A549 (cell line): ENCODE data around the gene DARS1.

Experiments
- CEBPB ChIP-seq, 2 experiments: fragments of >200 bp in 1 of 2; sonication (Bioruptor Twin) in 1 of 2; formaldehyde crosslinking in 1 of 2; IDR thresholded peaks; 2 replicates each; pipeline ENCODE4 v1.6.1; 2012 to 2016
- CTCF ChIP-seq: fragments of >200 bp; sonication (Bioruptor Twin); formaldehyde crosslinking; IDR thresholded peaks from 3 replicates; pipeline ENCODE4 v1.5.1; 2016
- HDAC2 ChIP-seq: fragments of 200-600 bp; sonication (generic); IDR thresholded peaks from 2 replicates; pipeline ENCODE4 v1.6.1; 2016
- JUNB ChIP-seq: fragments of >200 bp; sonication (Bioruptor Twin); formaldehyde crosslinking; IDR thresholded peaks from 2 replicates; pipeline ENCODE4 v1.6.1; 2016
- MAX ChIP-seq: IDR thresholded peaks from 2 replicates; pipeline ENCODE4 v1.6.1; 2012
- RNF2 ChIP-seq: fragments of 200-600 bp; sonication (generic); IDR thresholded peaks from 2 replicates; pipeline ENCODE4 v1.6.1; 2016; ENCODE audit warnings: low read depth, mild to moderate bottlenecking, antibody characterized with exemption, moderate library complexity, borderline replicate concordance
- SMC3 ChIP-seq: fragments of >200 bp; sonication (Bioruptor Twin); formaldehyde crosslinking; IDR thresholded peaks from 3 replicates; pipeline ENCODE4 v1.6.1; 2018; ENCODE audit warnings: inconsistent platforms

DNA sequence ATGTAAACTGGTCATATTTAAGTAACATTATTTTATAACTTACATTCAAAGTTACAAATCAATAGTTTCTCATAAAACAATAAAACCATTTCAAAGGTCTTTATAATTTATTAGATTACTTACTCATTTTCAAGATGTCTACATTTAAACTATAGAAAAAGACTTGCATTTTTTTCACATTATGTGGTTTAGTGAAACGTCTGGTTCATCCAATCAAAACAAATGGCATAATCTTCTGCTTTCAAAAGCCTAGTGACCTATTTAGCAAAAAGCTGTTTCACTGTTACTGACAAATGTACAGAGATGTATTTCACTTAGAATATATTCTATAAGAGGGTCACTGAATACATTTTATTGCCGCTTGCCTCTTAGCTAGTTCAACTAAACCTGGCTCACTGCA lies 59.9 kb downstream of the DARS1 start:
- TF ChIP-seq RNF2, result no peak
- TF ChIP-seq JUNB, result no peak
- no peak for TF ChIP-seq CTCF
- no peak for TF ChIP-seq HDAC2
- no peak for TF ChIP-seq CEBPB (IDR thresholded peaks at IDR 0.05)
- no peak for TF ChIP-seq SMC3
- TF ChIP-seq MAX, result no peak
